GM19324 (cell line): ENCODE results near the gene SARS1.
"Not testable (repeated sequence)": the region's sequence is repeated elsewhere in the genome, so short reads cannot be mapped to it uniquely, and the experiment has no call there.

Source experiments
- ATAC-seq: cut with Tn5 transposase; IDR thresholded peaks from one replicate; pipeline ENCODE4 v1.9.1; 2021; ENCODE audit warnings: mild to moderate bottlenecking, moderate library complexity; ENCODE audit not compliant: unreplicated experiment, low FRiP score

The SARS1 gene

GRCh38 chr1:109213824-109214693 is at the start of gene SARS1:
Gene SARS1, plus strand, starts transcription at chr1:109213918. Its CDS starts 75 bp downstream, at chr1:109213993.
- ATAC-seq = peak; percentile 93

- ATAC-seq = no peak
These were observed 49.2 kb upstream of the SARS1 start for GRCh38 chr1:109164538-109164937.

GRCh38 chr1:109167001-109167506 is 46.7 kb upstream of the SARS1 start:
- peak; percentile 55 for ATAC-seq

GRCh38 chr1:109170035-109170764 is 43.5 kb upstream of the SARS1 start:
- ATAC-seq = no peak

- no peak for ATAC-seq
These were observed 42.1 kb upstream of the SARS1 start for GRCh38 chr1:109171646-109172045.

GRCh38 chr1:109176349-109176748 is 37.4 kb upstream of the SARS1 start:
- ATAC-seq = not testable (repeated sequence)

GRCh38 chr1:109180715-109181084 is 33.0 kb upstream of the SARS1 start:
- not testable (repeated sequence) for ATAC-seq

- no peak for ATAC-seq
These were observed 32.5 kb upstream of the SARS1 start for GRCh38 chr1:109181085-109181806.

GRCh38 chr1:109181807-109182163 is 31.9 kb upstream of the SARS1 start:
- no peak for ATAC-seq

GRCh38 chr1:109183058-109183738 is 30.5 kb upstream of the SARS1 start:
- ATAC-seq = no peak

- no peak for ATAC-seq
These were observed 29.0 kb upstream of the SARS1 start for GRCh38 chr1:109184687-109185086.

GRCh38 chr1:109185357-109185756 is 28.4 kb upstream of the SARS1 start:
- ATAC-seq = no peak

- no peak for ATAC-seq
These were observed 27.6 kb upstream of the SARS1 start for GRCh38 chr1:109185990-109186732.

GRCh38 chr1:109186733-109187086 is 27.0 kb upstream of the SARS1 start:
- no peak for ATAC-seq

GRCh38 chr1:109187127-109187526 is 26.6 kb upstream of the SARS1 start:
- ATAC-seq = no peak

- no peak for ATAC-seq
These were observed 25.5 kb upstream of the SARS1 start for GRCh38 chr1:109188200-109188599.

- ATAC-seq = no peak
These were observed 24.9 kb upstream of the SARS1 start for GRCh38 chr1:109188781-109189180.

GRCh38 chr1:109190189-109190588 is 23.5 kb upstream of the SARS1 start:
- no peak for ATAC-seq

GRCh38 chr1:109191377-109191776 is 22.3 kb upstream of the SARS1 start:
- no peak for ATAC-seq

- ATAC-seq = no peak
These were observed 21.8 kb upstream of the SARS1 start for GRCh38 chr1:109191891-109192290.
